DOHH2 (cell line): ENCODE results near the gene DIP2C.
"Not testable (repeated sequence)": the region's sequence is repeated elsewhere in the genome, so short reads cannot be mapped to it uniquely, and the experiment has no call there.

ENCODE experiments used
- H3F3A ChIP-seq: fragments of 200-600 bp; sonication (generic), shearing (Covaris generic); 2 replicates; pipeline ENCODE4 v1.6.0; 2016; ENCODE audit warnings: antibody characterized with exemption, mild to moderate bottlenecking; ENCODE audit not compliant: control insufficient read depth, insufficient read depth
- H3K27ac ChIP-seq: fragments of 200-600 bp; sonication (generic); 2 replicates; pipeline ENCODE4 v1.5.1; 2014; ENCODE audit warnings: low read depth, mild to moderate bottlenecking, low read length, moderate library complexity
- H3K27me3 ChIP-seq: fragments of 200-600 bp; sonication (generic); 2 replicates; pipeline ENCODE4 v1.6.1; 2014; ENCODE audit warnings: mild to moderate bottlenecking, low read length, mixed read lengths; ENCODE audit not compliant: control insufficient read depth
- H3K36me3 ChIP-seq: fragments of 200-600 bp; sonication (generic); 2 replicates; pipeline ENCODE4 v1.6.1; 2014; ENCODE audit warnings: mild to moderate bottlenecking, low read length, moderate library complexity, mixed read lengths; ENCODE audit not compliant: control insufficient read depth
- H3K4me1 ChIP-seq: fragments of 200-600 bp; sonication (generic); 2 replicates; pipeline ENCODE4 v1.6.1; 2014; ENCODE audit warnings: mild to moderate bottlenecking, low read length, mixed read lengths; ENCODE audit not compliant: control insufficient read depth
- H3K4me2 ChIP-seq: fragments of 200-600 bp; sonication (generic); 2 replicates; pipeline ENCODE4 v1.6.0; 2014; ENCODE audit warnings: mild to moderate bottlenecking, low read length, moderate library complexity
- H3K4me3 ChIP-seq: fragments of 200-600 bp; sonication (generic); 2 replicates; pipeline ENCODE4 v1.5.1; 2014; ENCODE audit warnings: mild to moderate bottlenecking, low read length, mixed read lengths
- H3K79me2 ChIP-seq: fragments of 200-600 bp; sonication (generic); 2 replicates; pipeline ENCODE4 v1.6.1; 2014; ENCODE audit warnings: mild to moderate bottlenecking, low read length, mixed read lengths; ENCODE audit not compliant: control insufficient read depth
- H3K9me2 ChIP-seq: fragments of 200-600 bp; sonication (generic); replicated peaks from 2 replicates; pipeline ENCODE4 v1.6.1; 2014; ENCODE audit warnings: mild to moderate bottlenecking, low read length, mixed read lengths; ENCODE audit not compliant: control insufficient read depth
- H3K9me3 ChIP-seq: fragments of 200-600 bp; sonication (generic); 2 replicates; pipeline ENCODE4 v1.6.1; 2014; ENCODE audit warnings: antibody characterized with exemption, low read length, mixed read lengths; ENCODE audit not compliant: control insufficient read depth, insufficient read depth
- H4K20me1 ChIP-seq: fragments of 200-600 bp; sonication (generic); 2 replicates; pipeline ENCODE4 v1.6.0; 2014; ENCODE audit warnings: low read depth, mild to moderate bottlenecking, antibody characterized with exemption, low read length, moderate library complexity; ENCODE audit not compliant: control insufficient read depth, insufficient read depth
- CTCF ChIP-seq: fragments of 200-600 bp; sonication (generic); IDR thresholded peaks from one replicate; pipeline ENCODE4 v1.5.1; 2014; ENCODE audit warnings: antibody characterized with exemption, mild to moderate bottlenecking, low read depth, low read length; ENCODE audit not compliant: poor library complexity, severe bottlenecking
- EZH2phosphoT487 ChIP-seq: fragments of 200-600 bp; sonication (generic); IDR thresholded peaks from 2 replicates; pipeline ENCODE4 v1.6.1; 2017; ENCODE audit warnings: borderline replicate concordance, mild to moderate bottlenecking, antibody characterized with exemption, low read length, moderate library complexity, mixed read lengths

The DIP2C gene

DNA sequence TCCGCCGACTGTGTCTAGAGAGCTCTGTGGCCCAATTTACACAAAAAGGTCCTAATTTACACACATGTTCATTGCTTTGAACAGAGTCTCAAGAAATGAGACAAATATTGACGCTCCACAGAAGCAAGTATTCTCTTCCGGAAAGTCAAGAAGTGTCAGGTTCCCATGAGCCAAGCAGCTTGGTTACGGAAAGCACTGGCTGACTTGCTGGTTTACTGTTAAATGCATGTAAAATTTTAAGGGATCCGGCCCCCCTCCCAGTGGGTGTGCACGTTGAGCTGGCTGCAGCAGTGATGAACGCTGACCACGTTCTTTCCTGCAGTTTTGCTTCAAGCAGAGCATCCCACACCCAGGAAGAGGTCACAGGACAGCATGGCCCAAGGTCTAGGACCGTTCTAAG lies 76.8 kb downstream of the DIP2C start:
- Histone ChIP-seq H3K4me3 (no peak overlapping the region), H3K27ac (no peak overlapping the region), H3K9me3 (no peaks in the 10 kb centered on the region), H3K4me1 (peaks cover 10% of the 10 kb centered on the region), H3K9me2 (no peaks in the 10 kb centered on the region), H3K27me3 (no peaks in the 10 kb centered on the region), H3F3A (peaks cover 15% of the 10 kb centered on the region), H4K20me1 (no peaks in the 10 kb centered on the region), H3K4me2 (no peak overlapping the region), H3K36me3 (no peaks in the 10 kb centered on the region), H3K79me2 (no peaks in the 10 kb centered on the region)
- TF ChIP-seq EZH2phosphoT487 (no peak), CTCF (no peak)

- not testable (repeated sequence) for H3K79me2 ChIP-seq, H3K4me2 ChIP-seq, H3K9me2 ChIP-seq, H3K36me3 ChIP-seq, H3K27ac ChIP-seq, H3K9me3 ChIP-seq, H4K20me1 ChIP-seq, H3K4me3 ChIP-seq, H3K27me3 ChIP-seq
- H3F3A ChIP-seq: peaks cover 15% of the 10 kb centered on the region
- H3K4me1 ChIP-seq: peaks cover 10% of the 10 kb centered on the region
Observed at GRCh38 chr10:610642-611305, 78.7 kb downstream of the DIP2C start.

- Histone ChIP-seq H3K4me1 (peaks cover 10% of the 10 kb centered on the region), H3K9me3 (no peaks in the 10 kb centered on the region)
Observed at GRCh38 chr10:609868-610545, 79.5 kb downstream of the DIP2C start.

More at GRCh38 chr10:609868-610545, 79.5 kb downstream of the DIP2C start:
- H3K27me3 ChIP-seq: no peaks in the 10 kb centered on the region
- peaks cover 15% of the 10 kb centered on the region for H3F3A ChIP-seq
- no peaks in the 10 kb centered on the region for H4K20me1 ChIP-seq
- H3K9me2 ChIP-seq: no peaks in the 10 kb centered on the region
- no peaks in the 10 kb centered on the region for H3K79me2 ChIP-seq
- H3K27ac ChIP-seq: no peak overlapping the region
- no peak overlapping the region for H3K4me3 ChIP-seq
- H3K36me3 ChIP-seq: no peaks in the 10 kb centered on the region
- H3K4me2 ChIP-seq: no peak overlapping the region
- no peak for TF ChIP-seq EZH2phosphoT487
- TF ChIP-seq CTCF: no peak
